ENCODE results near the gene CXCL3. TPM values are rescaled to one million over a fixed set of nuclear protein-coding genes. Genes with fewer than 3 reads are reported as not detected.

CXCL3 gene
- total and polyA plus RNA-seq, 10 of the 15 experiments (the other 5 are each of a cell fraction or from before 2014, with no cell fraction given), result not detected

DNA sequence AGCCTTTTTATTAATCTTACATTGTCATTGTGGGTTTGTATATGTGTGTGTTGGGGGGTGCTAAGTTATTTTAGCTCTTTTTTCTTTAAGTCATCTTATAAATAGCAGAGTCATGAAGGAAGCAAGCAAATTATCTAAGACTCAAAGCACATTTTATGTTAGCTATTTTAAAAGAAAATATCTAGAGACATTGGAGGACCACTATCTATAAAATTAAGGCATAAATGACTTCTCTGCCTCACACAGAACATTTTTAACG, 46.8 kb downstream of the CXCL3 start:
- Histone ChIP-seq H3K79me2 (ENCODE audit: control insufficient read depth, insufficient read depth, low read length) (no peaks in the 10 kb centered on the region), H3K9me3 (replicated peaks; ENCODE audit: control insufficient read depth, insufficient read depth, low read length) (no peaks in the 10 kb centered on the region), H3K27ac (ENCODE audit: control insufficient read depth, insufficient read depth) (no peak overlapping the region), H3K4me3 (no peak overlapping the region), H3K36me3 (ENCODE audit: control insufficient read depth in 2 of 2, insufficient read depth in 2 of 2, low read length in 1 of 2) (no peaks in the 10 kb centered on the region), H3K4me1 (ENCODE audit: control insufficient read depth, insufficient read depth, low read length) (no peaks in the 10 kb centered on the region), H3K4me2 (ENCODE audit: control insufficient read depth, insufficient read depth) (no peak overlapping the region), H2AFZ (ENCODE audit: control insufficient read depth, low read depth, low read length) (no peak overlapping the region), H4K20me1 (ENCODE audit: control insufficient read depth, insufficient read depth) (no peaks in the 10 kb centered on the region), H3K9ac (ENCODE audit: control insufficient read depth, insufficient read depth, low read length) (no peak overlapping the region), H3K27me3 (replicated peaks in 1 of 2; ENCODE audit: control insufficient read depth in 2 of 2, insufficient read depth in 2 of 2, low read length in 1 of 2) (no peaks in the 10 kb centered on the region)
- DNase-seq (ENCODE audit: low read depth, low spot score) (no peak), ATAC-seq (no peak), FAIRE-seq (no peak)
- ChIA-PET RAD21 (ENCODE audit: unreplicated experiment) (no interaction called here), CTCF (no interaction called here), SMC1A (ENCODE audit: uncharacterized antibody, unreplicated experiment) (no interaction called here), POLR2A (no interaction called here)
- intact Hi-C loops (cut with micrococcal nuclease; ENCODE audit: unreplicated experiment) (no loop called here), in situ Hi-C loops (cut with MboI) (no loop called here)
- BruUV-seq (replicated peaks), result no TSS peak
- TF ChIP-seq ZNF622 (IDR thresholded peaks at IDR 0.05), result no peak
- TF ChIP-seq BMI1 (IDR thresholded peaks at IDR 0.05; ENCODE audit: borderline replicate concordance), result no peak
- no peak for TF ChIP-seq GABPA (IDR thresholded peaks at IDR 0.05; ENCODE audit: low read depth)
- WGBS (ENCODE audit: insufficient coverage, insufficient replicate concordance, low lambda C conversion rate, missing lambda C conversion rate), result 35% methylated on average over 1 of the region's 1 CpG

- no peaks in the 10 kb centered on the region for H3K4me1 ChIP-seq (ENCODE audit: control insufficient read depth, insufficient read depth, low read length)
- ChIA-PET SMC1A (ENCODE audit: uncharacterized antibody, unreplicated experiment) (no interaction called here), POLR2A (interaction anchor here (1.4 kb wide), 1 partner anchor 15 kb away, joined by 3 read pairs; no protein-coding TSS in a partner anchor), CTCF (no interaction called here), RAD21 (ENCODE audit: unreplicated experiment) (no interaction called here)
- no peaks in the 10 kb centered on the region for H3K9me3 ChIP-seq (replicated peaks; ENCODE audit: control insufficient read depth, insufficient read depth, low read length)
- H3K27me3 ChIP-seq (replicated peaks in 1 of 2; ENCODE audit: control insufficient read depth in 2 of 2, insufficient read depth in 2 of 2, low read length in 1 of 2), result no peaks in the 10 kb centered on the region
- WGBS (ENCODE audit: insufficient coverage, insufficient replicate concordance, low lambda C conversion rate, missing lambda C conversion rate), result 26% methylated on average over 9 of the region's 9 CpGs
- FAIRE-seq (no peak), DNase-seq (ENCODE audit: low read depth, low spot score) (no peak), ATAC-seq (no peak)
- H3K4me3 ChIP-seq, result no peak overlapping the region
- no peaks in the 10 kb centered on the region for H4K20me1 ChIP-seq (ENCODE audit: control insufficient read depth, insufficient read depth)
- no peak overlapping the region for H3K9ac ChIP-seq (ENCODE audit: control insufficient read depth, insufficient read depth, low read length)
- intact Hi-C loops (cut with micrococcal nuclease; ENCODE audit: unreplicated experiment), result no loop called here
- TF ChIP-seq TAF1 (IDR thresholded peaks at IDR 0.05; ENCODE audit: borderline replicate concordance, low read depth, low read length) (no peak), ZNF622 (IDR thresholded peaks at IDR 0.05) (no peak), EED (IDR thresholded peaks at IDR 0.05; ENCODE audit: low read depth) (no peak), ESRRA (IDR thresholded peaks at IDR 0.05; ENCODE audit: low read length) (no peak), SIN3A (IDR thresholded peaks at IDR 0.05; ENCODE audit: low read depth, low read length) (no peak), YBX1 (IDR thresholded peaks at IDR 0.05) (no peak), NRF1 (conservative IDR thresholded peaks at IDR 0.05; ENCODE audit: low read depth, low read length) (no peak), NBN (IDR thresholded peaks at IDR 0.05) (no peak), NFXL1 (IDR thresholded peaks at IDR 0.05; ENCODE audit: borderline replicate concordance) (no peak)
- TF ChIP-seq, protein P1, sequence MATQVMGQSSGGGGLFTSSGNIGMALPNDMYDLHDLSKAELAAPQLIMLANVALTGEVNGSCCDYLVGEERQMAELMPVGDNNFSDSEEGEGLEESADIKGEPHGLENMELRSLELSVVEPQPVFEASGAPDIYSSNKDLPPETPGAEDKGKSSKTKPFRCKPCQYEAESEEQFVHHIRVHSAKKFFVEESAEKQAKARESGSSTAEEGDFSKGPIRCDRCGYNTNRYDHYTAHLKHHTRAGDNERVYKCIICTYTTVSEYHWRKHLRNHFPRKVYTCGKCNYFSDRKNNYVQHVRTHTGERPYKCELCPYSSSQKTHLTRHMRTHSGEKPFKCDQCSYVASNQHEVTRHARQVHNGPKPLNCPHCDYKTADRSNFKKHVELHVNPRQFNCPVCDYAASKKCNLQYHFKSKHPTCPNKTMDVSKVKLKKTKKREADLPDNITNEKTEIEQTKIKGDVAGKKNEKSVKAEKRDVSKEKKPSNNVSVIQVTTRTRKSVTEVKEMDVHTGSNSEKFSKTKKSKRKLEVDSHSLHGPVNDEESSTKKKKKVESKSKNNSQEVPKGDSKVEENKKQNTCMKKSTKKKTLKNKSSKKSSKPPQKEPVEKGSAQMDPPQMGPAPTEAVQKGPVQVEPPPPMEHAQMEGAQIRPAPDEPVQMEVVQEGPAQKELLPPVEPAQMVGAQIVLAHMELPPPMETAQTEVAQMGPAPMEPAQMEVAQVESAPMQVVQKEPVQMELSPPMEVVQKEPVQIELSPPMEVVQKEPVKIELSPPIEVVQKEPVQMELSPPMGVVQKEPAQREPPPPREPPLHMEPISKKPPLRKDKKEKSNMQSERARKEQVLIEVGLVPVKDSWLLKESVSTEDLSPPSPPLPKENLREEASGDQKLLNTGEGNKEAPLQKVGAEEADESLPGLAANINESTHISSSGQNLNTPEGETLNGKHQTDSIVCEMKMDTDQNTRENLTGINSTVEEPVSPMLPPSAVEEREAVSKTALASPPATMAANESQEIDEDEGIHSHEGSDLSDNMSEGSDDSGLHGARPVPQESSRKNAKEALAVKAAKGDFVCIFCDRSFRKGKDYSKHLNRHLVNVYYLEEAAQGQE (IDR thresholded peaks at IDR 0.05; ENCODE audit: low read depth, low read length), result no peak
- no peaks in the 10 kb centered on the region for H3K79me2 ChIP-seq (ENCODE audit: control insufficient read depth, insufficient read depth, low read length)
- no peak overlapping the region for H2AFZ ChIP-seq (ENCODE audit: control insufficient read depth, low read depth, low read length)
- no peaks in the 10 kb centered on the region for H3K36me3 ChIP-seq (ENCODE audit: control insufficient read depth in 2 of 2, insufficient read depth in 2 of 2, low read length in 1 of 2)
- in situ Hi-C loops (cut with MboI), result no loop called here
- H3K4me2 ChIP-seq (ENCODE audit: control insufficient read depth, insufficient read depth), result no peak overlapping the region
- H3K27ac ChIP-seq (ENCODE audit: control insufficient read depth, insufficient read depth), result no peak overlapping the region
- no TSS peak for BruUV-seq (replicated peaks)
Observed at GRCh38 chr4:73990988-73991741, 47.3 kb downstream of the CXCL3 start.
